Measurements from ENCODE around the gene PIP5KL1. TPM values are rescaled to one million over a fixed set of nuclear protein-coding genes. Genes with fewer than 3 reads are reported as not detected.

PIP5KL1 gene
- total RNA-seq, 6 experiments from 2014 or later: 1.7 to 3.1 (median 2.1) TPM

DNA sequence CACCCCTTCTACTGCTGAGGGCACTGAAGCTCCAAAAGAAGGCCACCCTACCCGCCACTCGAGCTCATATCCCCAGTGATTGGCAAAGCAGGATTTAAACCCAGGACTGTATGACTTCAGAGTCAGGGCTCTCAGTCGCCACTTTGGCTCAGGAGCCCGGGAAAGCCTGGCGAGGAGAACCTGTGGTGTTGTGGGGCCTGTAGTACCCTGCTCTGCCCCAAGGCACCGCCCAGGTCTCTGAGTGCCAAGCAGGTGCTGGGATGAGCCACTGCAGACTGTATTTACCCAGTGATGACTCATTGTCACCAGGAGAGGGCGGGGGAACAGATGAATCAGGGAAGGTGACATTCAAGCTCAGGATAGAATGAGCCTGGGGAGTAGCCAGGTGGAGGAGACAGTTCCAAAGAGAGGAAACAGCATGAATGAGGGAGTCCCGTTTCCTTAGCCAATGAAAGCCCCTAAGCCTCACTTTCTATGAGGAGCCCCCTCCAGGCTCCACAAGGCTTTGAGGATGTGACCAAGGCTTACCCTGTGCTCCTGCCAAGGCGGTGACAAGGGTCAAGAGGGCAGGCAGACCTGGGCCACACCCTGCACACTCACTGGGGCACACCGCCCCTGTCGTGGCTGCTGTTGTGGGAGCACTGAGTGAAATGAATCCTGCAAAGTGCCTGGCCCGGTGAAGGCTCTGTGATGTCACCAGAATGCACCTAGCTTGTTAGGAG, 24.9 kb upstream of the PIP5KL1 start:
- no peaks in the 10 kb centered on the region; the same call in 1 of the 2 replicates for H3K27me3 Mint-ChIP-seq (ENCODE audit: insufficient read depth)
- H3K36me3 Mint-ChIP-seq (ENCODE audit: low read depth): peaks cover 8% of the 10 kb centered on the region
- H3K9me3 Mint-ChIP-seq: no peaks in the 10 kb centered on the region
- H3K27ac Mint-ChIP-seq: no peak overlapping the region
- TF ChIP-seq, protein P1, sequence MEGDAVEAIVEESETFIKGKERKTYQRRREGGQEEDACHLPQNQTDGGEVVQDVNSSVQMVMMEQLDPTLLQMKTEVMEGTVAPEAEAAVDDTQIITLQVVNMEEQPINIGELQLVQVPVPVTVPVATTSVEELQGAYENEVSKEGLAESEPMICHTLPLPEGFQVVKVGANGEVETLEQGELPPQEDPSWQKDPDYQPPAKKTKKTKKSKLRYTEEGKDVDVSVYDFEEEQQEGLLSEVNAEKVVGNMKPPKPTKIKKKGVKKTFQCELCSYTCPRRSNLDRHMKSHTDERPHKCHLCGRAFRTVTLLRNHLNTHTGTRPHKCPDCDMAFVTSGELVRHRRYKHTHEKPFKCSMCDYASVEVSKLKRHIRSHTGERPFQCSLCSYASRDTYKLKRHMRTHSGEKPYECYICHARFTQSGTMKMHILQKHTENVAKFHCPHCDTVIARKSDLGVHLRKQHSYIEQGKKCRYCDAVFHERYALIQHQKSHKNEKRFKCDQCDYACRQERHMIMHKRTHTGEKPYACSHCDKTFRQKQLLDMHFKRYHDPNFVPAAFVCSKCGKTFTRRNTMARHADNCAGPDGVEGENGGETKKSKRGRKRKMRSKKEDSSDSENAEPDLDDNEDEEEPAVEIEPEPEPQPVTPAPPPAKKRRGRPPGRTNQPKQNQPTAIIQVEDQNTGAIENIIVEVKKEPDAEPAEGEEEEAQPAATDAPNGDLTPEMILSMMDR (IDR thresholded peaks at IDR 0.05): peak; percentile 52
- no peak overlapping the region for H3K4me3 Mint-ChIP-seq
- no peak for DNase-seq
- peaks cover 13% of the 10 kb centered on the region for H3K4me1 Mint-ChIP-seq (ENCODE audit: low read depth)

DNA sequence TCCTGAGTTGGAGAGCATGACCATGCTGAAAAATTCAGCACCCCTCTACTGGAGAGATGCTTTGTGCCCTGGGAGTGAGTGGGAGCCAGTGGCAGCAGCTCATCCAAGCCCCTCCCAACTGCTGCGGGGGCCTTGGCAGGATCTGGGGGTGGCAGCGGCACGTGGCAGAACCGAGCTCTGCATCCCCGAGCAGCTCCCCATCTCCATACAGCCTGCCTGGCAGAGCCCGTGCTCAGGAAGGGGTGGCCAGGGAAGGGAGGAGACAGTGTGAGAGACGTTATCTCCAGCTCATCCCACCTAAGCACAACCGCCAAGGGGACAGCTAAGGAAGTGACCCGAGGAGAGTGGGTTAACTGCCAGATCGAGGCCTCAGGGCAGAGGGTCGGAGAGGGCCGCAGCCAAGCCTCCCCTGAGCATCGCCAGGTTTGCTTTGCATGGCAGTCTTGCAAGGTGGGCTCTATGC, 24.3 kb upstream of the PIP5KL1 start:
- TF ChIP-seq, protein P1 (IDR thresholded peaks at IDR 0.05): no peak
- Mint-ChIP-seq H3K36me3 (ENCODE audit: low read depth) (peaks cover 8% of the 10 kb centered on the region), H3K27ac (no peak overlapping the region), H3K4me3 (no peak overlapping the region), H3K9me3 (no peaks in the 10 kb centered on the region), H3K4me1 (ENCODE audit: low read depth) (peaks cover 13% of the 10 kb centered on the region), H3K27me3 (ENCODE audit: insufficient read depth) (no peaks in the 10 kb centered on the region; the same call in 1 of the 2 replicates)
- DNase-seq: no peak

DNA sequence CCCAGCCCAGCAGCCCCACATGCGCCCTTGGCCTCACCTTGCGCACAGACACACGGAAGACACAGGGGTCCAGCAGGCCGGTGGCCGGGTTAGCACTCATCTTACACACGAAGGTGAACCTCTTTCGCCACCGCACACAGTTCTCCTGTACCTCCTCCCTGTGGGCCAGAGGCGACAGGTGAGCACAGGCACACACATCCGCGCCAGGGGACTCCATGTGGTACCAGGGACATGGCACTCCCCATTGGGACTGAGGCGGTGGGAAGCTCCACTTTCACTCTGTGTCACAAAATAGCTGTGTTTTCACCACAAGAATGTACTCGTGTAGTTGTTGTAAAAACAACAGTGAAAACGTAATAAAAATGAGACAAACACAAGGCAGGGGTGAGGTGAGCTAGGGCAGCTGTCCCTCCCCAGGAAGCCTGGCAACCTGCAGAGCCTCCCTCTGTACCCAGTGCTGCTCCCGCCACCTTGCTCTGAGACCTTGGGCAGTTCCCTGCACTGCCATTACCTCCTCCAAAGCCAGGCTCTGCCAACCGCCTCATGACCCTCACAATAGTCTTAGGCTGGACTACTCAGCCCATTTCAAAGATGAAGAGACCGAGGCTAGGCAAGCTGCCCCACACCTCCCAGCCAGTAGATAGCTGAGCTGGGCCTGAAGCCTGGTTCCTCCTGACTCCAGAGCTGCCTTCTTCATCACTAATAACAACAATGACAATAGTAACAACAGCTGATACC, 23.4 kb upstream of the PIP5KL1 start:
- Mint-ChIP-seq H3K27me3 (ENCODE audit: insufficient read depth) (no peaks in the 10 kb centered on the region; the same call in 1 of the 2 replicates), H3K36me3 (ENCODE audit: low read depth) (peaks cover 5% of the 10 kb centered on the region), H3K27ac (no peak overlapping the region), H3K4me1 (ENCODE audit: low read depth) (peaks cover 13% of the 10 kb centered on the region), H3K9me3 (no peaks in the 10 kb centered on the region), H3K4me3 (no peak overlapping the region)
- DNase-seq: no peak
- TF ChIP-seq, protein P1 (IDR thresholded peaks at IDR 0.05): no peak

DNA sequence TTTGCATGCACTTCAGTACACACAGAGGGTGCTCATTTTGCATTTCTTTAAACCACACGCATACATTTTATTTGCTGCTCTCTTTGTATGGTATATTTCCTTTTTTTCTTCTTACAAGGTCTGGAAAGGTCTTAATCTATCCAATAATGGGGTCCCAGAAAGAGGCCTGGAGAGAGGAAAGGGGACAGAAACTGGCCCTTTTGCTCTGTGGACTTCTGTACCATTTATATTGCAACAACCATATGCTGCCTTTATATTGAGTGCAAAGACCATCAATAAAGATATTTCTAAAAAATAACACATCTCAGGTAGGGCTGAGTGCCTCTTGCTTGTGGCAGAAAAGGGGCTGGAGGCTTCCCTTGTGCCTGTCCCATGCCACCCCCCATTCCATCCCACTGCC, 22.6 kb upstream of the PIP5KL1 start:
- H3K27ac Mint-ChIP-seq: no peak overlapping the region
- TF ChIP-seq, protein P1 (IDR thresholded peaks at IDR 0.05): no peak
- H3K27me3 Mint-ChIP-seq (ENCODE audit: insufficient read depth): no peaks in the 10 kb centered on the region; the same call in 1 of the 2 replicates
- no peaks in the 10 kb centered on the region for H3K9me3 Mint-ChIP-seq
- H3K4me1 Mint-ChIP-seq (ENCODE audit: low read depth): peaks cover 13% of the 10 kb centered on the region
- H3K4me3 Mint-ChIP-seq: no peak overlapping the region
- DNase-seq: no peak
- no peaks in the 10 kb centered on the region for H3K36me3 Mint-ChIP-seq (ENCODE audit: low read depth)

DNA sequence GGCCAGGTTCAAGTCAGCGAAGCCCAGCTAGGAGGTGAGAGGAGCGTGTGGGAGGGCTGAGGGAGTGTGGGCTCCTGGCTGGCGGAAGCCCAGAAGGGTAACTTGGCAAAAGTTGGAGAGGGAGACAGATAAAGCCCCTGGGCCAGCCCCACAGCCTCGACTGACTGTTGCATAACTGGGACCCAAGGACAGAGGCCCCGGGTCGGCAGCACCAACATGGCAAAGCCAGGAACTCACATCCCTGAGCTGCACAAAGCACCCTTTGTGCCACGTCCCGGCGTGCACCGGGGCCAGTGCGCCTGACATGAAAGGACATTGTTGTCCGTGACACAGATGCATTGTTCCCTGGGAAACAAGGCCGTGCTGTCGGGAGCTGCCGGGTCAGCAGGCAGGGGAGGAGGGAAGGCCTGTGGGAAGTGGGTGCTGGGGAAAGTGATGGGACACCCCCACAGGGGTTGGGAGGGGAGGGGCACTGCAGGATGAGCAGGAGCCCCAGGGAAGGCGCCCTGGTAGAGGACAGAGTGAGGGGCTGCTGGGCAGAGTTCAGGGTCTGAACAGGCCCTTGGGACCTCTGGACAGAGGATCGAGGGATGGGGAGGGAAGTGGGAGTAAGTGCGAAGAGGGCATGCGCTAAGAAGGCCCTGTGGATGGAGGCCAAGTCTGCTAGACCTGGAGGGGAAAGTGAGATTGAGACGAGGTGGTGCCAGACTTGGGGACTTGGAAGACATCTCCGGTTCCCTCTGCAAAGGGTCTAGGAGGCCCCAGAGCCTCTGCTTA, 20.1 kb upstream of the PIP5KL1 start:
- no peak for DNase-seq
- TF ChIP-seq, protein P1 (IDR thresholded peaks at IDR 0.05): no peak
- Mint-ChIP-seq H3K36me3 (ENCODE audit: low read depth) (no peaks in the 10 kb centered on the region), H3K27me3 (ENCODE audit: insufficient read depth) (no peaks in the 10 kb centered on the region; the same call in 1 of the 2 replicates), H3K4me1 (ENCODE audit: low read depth) (peaks cover 11% of the 10 kb centered on the region), H3K4me3 (no peak overlapping the region), H3K9me3 (no peaks in the 10 kb centered on the region), H3K27ac (no peak overlapping the region)
